Activated CD8-positive, alpha-beta memory T cell treated with anti-CD3 and anti-CD28 coated beads, Interleukin-2, amount 50 U/mL, for 48 hours (primary cell): ENCODE data around the gene TFAP2E.

Source experiments
- DNase-seq: peaks from one replicate; pipeline ENCODE4 v3.0.0-alpha.2; 2020

Gene TFAP2E

DNA sequence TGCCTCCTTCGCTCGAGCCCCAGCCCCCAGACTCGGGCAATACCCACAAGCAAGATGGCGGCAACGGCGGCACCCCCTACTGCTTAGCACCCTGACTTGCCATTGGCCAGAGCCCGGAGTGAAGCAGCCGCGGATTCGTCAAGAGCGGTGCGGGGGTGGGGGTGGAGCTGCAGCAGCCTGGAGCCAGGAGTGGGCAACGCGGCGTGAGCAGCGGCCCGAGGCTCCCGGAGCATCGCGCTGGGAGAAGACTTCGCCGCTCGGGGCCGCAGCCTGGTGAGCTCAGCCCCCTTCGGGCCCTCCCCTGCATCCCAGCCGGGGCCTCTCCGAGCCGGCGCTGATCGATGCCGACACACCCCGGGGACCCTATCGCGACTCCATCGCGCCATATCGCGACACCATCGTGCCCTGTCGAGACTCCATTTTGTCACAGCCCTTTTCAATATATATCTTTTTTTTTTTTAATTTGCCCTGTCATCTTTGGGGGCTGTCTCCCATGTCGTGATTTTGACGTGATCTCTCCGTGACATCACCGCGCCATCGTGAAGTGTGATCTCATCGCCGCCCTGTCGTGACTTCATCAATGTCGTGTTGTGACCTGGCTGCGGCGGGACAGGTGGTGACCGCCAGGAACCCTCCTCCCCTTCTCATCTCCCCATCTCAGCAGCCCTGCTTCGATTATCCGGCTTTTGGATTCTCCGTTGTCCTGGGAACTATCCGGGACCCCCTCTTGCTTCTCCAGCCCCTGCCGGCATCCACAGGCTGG is 15.3 kb upstream of the TFAP2E start, which contains the start of gene NCDN:
NCDN (plus strand) TSS at position 189 of the 763 bp plus-strand sequence; CDS start at position 581, 392 bp downstream.
- DNase-seq: peak; percentile 96

DNA sequence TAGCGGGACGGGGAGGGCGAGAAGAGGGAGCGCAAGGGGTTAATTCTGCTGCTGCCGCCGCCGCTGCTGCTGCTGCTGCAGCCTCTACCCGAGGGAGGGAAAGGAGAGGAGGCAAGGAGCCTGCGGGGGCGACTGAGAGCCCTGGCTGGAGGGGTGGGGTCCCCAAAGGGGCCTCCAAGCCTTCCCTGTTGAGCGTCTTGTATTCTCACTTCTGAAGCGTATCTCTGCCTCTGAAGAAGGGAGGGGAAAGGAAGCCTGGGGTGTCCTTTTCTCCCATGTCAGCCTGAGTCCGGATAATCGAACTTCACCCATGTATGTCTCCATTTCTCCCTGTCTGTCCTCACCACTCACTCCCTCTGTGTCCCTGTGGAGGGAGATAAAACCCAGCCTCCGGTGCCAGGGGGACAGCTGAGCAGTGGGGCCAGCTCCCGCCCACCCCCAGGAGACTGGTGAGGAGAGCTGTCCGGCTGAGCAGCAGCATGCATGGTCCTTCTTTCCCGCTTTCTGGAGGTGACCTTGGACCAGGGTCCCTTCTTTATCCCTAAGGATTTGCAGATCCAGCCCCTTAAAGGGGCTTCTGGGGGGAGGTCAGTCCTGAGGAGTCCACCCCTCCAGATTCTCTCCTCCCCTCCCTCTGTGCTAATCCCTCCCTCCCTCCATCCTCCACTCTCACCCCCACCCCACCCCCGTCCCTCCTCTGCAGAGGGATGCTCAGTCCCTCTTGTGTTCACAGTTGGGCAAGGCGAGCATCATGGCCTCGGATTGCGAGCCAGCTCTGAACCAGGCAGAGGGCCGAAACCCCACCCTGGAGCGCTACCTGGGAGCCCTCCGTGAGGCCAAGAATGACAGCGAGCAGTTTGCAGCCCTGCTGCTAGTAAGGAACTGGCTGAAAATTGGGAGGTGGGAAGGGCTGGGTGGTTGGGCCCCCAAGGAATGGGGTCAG is 14.5 kb upstream of the TFAP2E start:
- no peak for DNase-seq

GRCh38 chr1:35559317-35559944 is 13.7 kb upstream of the TFAP2E start:
- no peak for DNase-seq

DNA sequence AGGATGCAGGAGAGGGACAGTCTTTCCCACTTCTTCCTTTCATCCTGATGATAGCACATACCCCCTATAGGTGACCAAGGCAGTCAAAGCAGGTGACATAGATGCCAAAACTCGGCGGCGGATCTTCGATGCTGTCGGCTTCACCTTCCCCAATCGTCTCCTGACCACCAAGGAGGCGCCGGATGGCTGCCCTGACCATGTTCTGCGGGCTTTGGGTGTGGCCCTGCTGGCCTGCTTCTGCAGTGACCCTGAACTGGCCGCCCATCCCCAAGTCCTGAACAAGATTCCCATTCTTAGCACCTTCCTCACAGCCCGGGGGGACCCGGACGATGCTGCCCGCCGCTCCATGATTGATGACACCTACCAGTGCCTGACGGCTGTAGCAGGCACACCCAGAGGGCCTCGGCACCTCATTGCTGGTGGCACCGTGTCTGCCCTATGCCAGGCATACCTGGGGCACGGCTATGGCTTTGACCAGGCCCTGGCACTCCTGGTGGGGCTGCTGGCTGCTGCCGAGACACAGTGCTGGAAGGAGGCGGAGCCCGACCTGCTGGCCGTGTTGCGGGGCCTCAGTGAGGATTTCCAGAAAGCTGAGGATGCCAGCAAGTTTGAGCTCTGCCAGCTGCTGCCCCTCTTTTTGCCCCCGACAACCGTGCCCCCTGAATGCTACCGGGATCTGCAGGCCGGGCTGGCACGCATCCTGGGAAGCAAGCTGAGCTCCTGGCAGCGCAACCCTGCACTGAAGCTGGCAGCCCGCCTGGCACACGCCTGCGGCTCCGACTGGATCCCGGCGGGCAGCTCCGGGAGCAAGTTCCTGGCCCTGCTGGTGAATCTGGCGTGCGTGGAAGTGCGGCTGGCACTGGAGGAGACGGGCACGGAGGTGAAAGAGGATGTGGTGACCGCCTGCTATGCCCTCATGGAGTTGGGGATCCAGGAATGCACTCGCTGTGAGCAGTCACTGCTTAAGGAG is 12.6 kb upstream of the TFAP2E start:
- DNase-seq: no peak

GRCh38 chr1:35561297-35561971 is 11.7 kb upstream of the TFAP2E start:
- no peak for DNase-seq

- no peak for DNase-seq
Observed at GRCh38 chr1:35561972-35562680, 11.0 kb upstream of the TFAP2E start.

- DNase-seq: no peak
Observed at GRCh38 chr1:35563166-35563565, 9.9 kb upstream of the TFAP2E start.

DNA sequence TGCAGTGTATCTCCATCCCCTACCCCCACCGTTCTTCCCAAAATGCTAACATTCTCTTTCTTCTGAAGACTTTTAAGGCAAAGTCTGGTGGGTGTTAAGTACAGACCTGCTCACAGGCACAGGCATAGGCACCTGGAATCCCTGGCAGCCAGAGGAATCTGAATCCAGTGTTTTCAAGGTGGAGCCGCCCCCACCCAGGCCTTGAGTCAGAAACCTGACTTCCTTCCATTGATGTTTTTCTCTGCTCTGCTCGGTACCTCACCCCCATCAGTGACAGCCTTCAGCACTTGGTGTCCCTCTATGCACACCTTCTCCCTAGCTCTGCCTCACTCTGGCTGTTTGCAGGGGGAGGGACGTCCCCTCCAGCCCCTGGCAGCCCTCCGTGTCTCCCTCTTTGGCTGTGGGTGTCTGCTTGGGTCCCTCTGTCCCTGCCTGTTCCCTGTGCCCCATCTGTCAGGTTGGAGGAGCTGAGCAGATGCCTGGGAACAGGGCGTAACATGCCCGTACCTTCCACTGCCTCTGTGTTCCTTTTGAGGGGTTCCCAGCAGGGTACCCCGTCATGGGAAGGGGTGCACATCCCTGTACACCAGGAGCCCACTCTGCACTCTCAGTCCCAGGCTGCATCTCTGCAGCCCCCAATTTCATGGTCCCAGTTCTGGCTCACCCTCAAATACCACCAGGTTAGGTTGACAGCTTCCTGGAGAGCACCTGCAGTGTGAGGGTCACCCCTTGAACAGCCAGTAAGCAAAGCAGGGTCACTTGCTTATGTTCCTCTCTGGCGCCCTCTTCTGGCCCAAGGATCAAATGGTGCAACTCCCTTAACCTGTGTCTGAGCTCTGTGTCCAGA is 8.9 kb upstream of the TFAP2E start:
- peak; percentile 91 for DNase-seq

DNA sequence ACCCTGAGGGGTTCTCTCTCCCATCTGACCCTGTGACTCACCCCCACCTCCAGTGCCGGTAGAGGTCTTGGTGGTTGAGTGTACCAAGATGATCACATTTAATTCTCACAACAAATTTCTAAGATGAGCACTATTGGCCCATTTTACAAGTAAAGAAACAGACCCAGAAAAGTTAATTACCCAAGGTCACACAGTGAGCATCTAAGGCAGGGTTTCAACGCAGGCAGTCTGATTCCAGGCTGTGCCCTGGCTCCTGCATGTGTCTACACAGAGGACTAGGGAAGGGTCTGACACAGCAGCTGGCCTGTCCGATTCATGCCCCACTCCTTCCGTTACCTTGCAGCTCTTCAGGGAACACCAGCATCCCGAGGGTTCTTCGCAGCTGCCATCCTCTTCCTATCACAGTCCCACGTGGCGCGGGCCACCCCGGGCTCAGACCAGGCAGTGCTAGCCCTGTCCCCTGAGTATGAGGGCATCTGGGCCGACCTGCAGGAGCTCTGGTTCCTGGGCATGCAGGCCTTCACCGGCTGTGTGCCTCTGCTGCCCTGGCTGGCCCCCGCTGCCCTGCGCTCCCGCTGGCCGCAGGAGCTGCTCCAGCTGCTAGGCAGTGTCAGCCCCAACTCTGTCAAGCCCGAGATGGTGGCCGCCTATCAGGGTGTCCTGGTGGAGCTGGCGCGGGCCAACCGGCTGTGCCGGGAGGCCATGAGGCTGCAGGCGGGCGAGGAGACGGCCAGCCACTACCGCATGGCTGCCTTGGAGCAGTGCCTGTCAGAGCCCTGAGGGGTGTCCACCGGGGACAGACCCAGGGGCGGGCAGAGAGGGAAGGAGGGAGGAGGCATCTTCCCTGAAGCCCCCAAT is 8.0 kb upstream of the TFAP2E start:
- DNase-seq: no peak

DNA sequence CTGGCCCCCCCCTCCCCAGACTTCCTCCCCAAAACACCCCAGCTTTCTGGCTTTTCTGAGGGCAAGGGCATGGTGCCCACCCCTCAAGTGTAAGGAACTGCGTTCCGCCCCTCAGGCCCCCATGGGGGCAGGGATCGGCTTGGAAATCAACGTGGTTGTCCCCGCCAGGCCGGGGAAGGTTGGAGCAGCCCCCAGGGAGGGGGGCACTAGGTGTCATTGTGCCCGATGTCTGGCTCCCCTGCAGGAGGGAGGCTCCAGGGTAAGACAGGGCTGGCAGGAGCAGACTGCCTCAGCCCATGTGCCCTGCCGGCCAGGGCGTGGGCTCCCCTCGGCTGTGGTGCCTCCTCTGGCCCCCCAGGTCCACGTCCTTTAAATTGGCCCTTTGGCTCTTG is 7.4 kb upstream of the TFAP2E start:
- DNase-seq: no peak

DNA sequence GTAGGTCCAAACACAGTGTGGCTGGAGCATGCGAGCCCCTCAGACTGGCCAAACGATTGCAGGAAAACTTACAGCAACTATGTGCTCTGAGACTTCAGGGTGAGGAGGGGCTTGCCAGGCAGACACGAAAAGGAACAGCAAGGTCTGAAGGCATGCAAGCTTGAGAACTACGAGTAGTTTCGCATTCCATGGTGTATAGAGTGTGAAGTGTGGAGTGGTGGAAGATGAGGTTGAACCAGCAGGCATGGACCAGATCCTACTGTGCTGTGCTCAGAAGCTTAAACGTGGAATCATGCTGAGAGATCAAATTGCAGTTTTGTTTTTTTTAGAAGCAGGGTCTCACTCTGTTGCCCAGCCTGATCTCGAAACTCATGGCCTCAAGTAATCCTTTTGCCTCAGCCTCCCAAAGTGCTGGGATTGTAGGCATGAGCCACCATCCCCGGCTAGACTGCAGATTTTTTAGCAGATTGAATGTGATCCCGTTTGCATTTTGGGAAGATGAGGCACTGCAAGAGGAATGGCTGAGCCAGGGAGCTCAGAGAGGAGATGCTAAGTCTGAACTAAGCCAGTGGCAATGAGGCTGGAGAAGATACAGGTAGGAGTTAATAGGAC is 5.1 kb upstream of the TFAP2E start:
- DNase-seq: peak; percentile 41

- peak; percentile 83 for DNase-seq
Observed at GRCh38 chr1:35568975-35569395, 4.1 kb upstream of the TFAP2E start.

DNA sequence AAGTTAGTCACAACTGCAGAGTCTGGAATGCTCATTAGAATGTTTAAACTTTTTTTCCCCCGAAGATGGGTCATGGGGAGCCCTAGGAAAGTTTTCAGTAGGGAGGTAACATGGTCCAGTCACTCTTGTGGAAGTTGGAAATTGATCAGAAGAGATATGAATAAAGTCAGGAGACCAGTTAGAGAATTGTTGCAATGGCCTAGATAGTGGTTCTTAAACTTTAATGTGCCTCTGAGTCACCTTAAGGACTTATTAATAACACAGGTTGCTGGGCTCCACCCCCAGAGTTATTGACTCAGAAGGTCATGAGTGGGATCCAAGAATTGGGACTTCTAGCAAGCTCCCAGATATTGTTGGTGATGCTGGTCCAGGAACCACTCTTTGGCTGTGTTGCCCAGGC is 3.2 kb upstream of the TFAP2E start:
- peak; percentile 18 for DNase-seq

DNA sequence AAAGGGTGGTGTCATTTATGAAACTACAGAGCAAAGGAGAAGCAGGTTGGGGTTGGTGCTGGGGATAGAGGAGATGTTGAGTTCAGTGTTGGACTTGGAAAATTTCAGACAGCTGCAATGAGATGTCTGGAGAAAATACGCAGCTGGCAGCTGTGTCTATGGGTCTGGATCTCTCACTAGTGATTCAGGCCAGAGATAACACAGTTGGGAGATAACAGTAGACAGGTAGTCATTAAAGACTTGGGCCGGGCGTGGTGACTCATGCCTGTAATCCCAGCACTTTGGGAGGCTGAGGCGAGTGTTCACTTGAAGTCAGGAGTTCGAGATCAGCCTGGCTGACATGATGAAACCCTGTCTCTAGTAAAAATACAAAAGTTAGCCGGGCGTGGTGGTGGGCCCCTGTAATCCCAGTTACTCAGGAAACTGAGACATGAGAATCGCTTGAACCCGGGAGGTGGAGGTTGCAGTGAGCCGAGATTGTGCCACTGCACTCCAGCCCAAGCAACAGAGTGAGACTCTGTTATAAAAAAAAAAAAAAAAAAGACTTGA is 2.5 kb upstream of the TFAP2E start:
- peak; percentile 28 for DNase-seq

DNA sequence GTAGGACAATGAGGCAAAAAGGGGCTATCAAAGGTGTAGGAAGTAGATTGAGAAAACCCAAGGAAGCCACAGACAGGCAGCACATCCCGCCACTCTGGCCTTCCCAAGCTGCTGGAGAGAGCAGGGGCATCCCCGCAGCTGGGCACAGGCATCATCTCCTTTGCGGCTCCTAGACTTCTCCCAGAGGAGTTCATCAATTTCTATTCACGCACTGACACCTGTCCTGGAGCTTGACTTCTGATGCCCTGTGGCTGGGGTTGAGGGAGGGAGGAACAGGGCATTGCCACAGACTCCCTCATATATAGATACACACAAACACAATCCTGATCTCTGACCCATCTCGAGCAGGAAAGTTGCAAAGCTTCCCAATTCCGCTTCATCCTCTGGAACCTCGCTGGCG is 1.9 kb upstream of the TFAP2E start:
- peak; percentile 46 for DNase-seq

DNA sequence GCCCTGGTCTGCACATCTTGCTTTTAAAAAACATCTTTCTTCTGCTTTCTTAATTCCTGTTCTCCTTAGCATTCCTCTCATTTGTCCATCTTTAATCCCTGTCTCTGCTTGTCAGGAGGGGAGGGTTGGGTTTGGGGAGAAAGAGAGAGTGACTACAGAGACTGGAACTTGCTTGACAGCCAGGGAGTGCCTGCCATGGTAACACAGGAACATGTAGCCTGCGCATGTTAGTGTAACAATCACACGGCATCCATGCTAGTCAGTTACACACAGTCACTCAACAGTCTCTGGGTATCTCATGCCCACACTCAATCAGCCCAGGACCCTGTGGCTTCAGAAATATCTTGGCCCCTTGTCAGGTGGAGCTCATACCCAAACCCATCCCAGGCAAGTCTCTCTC is 818 bp upstream of the TFAP2E start:
- DNase-seq: no peak

- no peak for DNase-seq
Observed at GRCh38 chr1:35574125-35574654, 1.1 kb downstream of the TFAP2E start.
